CD4-positive, alpha-beta T cell (primary cell): Measurements from ENCODE around the gene NXPH1. TPM values are rescaled to one million over a fixed set of nuclear protein-coding genes. Genes with fewer than 3 reads are reported as not detected.

ENCODE experiments used
- ATAC-seq: fragments of 200-7000 bp; cut with Tn5 transposase; one replicate; pipeline ENCODE4 v1.10.0; 2022; ENCODE audit warnings: mild to moderate bottlenecking; ENCODE audit not compliant: poor library complexity
- CTCF ChIA-PET: fragments of 350-600 bp; sonication (Branson Sonifier 250); formaldehyde crosslinking; loops from one replicate; lab custom pipeline; 2021; ENCODE audit warnings: antibody characterized with exemption, inconsistent platforms; lab: Charles Lee
- POLR2A ChIA-PET: fragments of 350-600 bp; sonication (Branson Sonifier 250); formaldehyde crosslinking; loops from one replicate; lab custom pipeline; 2021; ENCODE audit warnings: antibody characterized with exemption, inconsistent platforms; lab: Charles Lee
- DNase-seq, 14 experiments: peaks; one replicate each; pipeline ENCODE4 v3.0.0-alpha.2; 2013 to 2020; ENCODE audit warnings: mixed read lengths in 2 of 14
- H3K27ac ChIP-seq, 2 donors: one replicate each; pipeline versions ENCODE4 v1.5.1 to v1.7.0; 2013; ENCODE audit warnings: low read length in 2 of 2, low read depth in 1 of 2, mild to moderate bottlenecking in 1 of 2
- H3K27me3 ChIP-seq, 2 experiments: 1 replicate in 1 of 2; 2 replicates in 1 of 2; pipeline versions ENCODE4 v1.6.1 to v1.7.0; 2013; ENCODE audit warnings: low read length in 2 of 2, control low read depth in 1 of 2, mild to moderate bottlenecking in 1 of 2, moderate library complexity in 1 of 2; ENCODE audit not compliant: insufficient read depth in 2 of 2, control insufficient read depth in 1 of 2
- H3K36me3 ChIP-seq: one replicate; pipeline ENCODE4 v1.6.1; 2013; ENCODE audit warnings: low read length, control low read depth; ENCODE audit not compliant: insufficient read depth
- H3K4me1 ChIP-seq: one replicate; pipeline ENCODE4 v1.6.1; 2013; ENCODE audit warnings: low read length, control low read depth; ENCODE audit not compliant: insufficient read depth
- H3K4me3 ChIP-seq: one replicate; pipeline ENCODE4 v1.5.1; 2013; ENCODE audit warnings: mild to moderate bottlenecking, low read length, moderate library complexity
- H3K9me3 ChIP-seq, 2 experiments: 1 replicate in 1 of 2; 2 replicates in 1 of 2; pipeline versions ENCODE4 v1.6.1 to v1.7.0; 2013; ENCODE audit warnings: low read length in 2 of 2, mild to moderate bottlenecking in 2 of 2, control low read depth in 1 of 2, moderate library complexity in 1 of 2; ENCODE audit not compliant: control insufficient read depth in 1 of 2, insufficient read depth in 1 of 2
- H3K27ac Mint-ChIP-seq: one replicate; pipeline ENCODE4 v1.8.0; 2020; ENCODE audit warnings: mixed read lengths
- H3K27me3 Mint-ChIP-seq: one replicate; pipeline ENCODE4 v1.8.0; 2021; ENCODE audit warnings: mixed read lengths
- H3K36me3 Mint-ChIP-seq: one replicate; pipeline ENCODE4 v1.8.0; 2021; ENCODE audit warnings: low read depth, mixed read lengths
- H3K4me1 Mint-ChIP-seq: one replicate; pipeline ENCODE4 v1.8.0; 2021; ENCODE audit warnings: low read depth, mixed read lengths
- H3K4me3 Mint-ChIP-seq: one replicate; pipeline ENCODE4 v1.8.0; 2020; ENCODE audit warnings: mild to moderate bottlenecking, mixed read lengths
- H3K9me3 Mint-ChIP-seq: one replicate; pipeline ENCODE4 v1.8.0; 2020; ENCODE audit warnings: mixed read lengths
- CTCF ChIP-seq: fragments of 200-600 bp; IDR thresholded peaks from one replicate; pipeline ENCODE4 v1.8.0; 2022; ENCODE audit warnings: antibody characterized with exemption, mild to moderate bottlenecking
- intact Hi-C, 2 experiments: fragments of 100-400 bp; cut with DNase I in 1 of 2; cut with micrococcal nuclease in 1 of 2; formaldehyde crosslinking; loops; one replicate each; pipeline versions ENCODE4 v1.15.1 to v1.9.0; 2023 to 2025; cut with DNase I, micrococcal nuclease
- total RNA-seq, 174 experiments: library from RNA in 2 of 174; stranded (reverse) in 2 of 174; gene quantifications; one replicate each; pipeline ENCODE4 v1.2.3 and lab custom pipeline; 2021 to 2026

Gene NXPH1
- total RNA-seq, 2 experiments from 2014 or later: not detected

- no peaks in the 10 kb centered on the region for H3K9me3 ChIP-seq
- H3K36me3 Mint-ChIP-seq: no peaks in the 10 kb centered on the region
- no peak overlapping the region for H3K27ac Mint-ChIP-seq
- no peak overlapping the region for H3K4me3 Mint-ChIP-seq
- H3K9me3 Mint-ChIP-seq: peaks cover 5% of the 10 kb centered on the region
- no peaks in the 10 kb centered on the region for H3K27me3 Mint-ChIP-seq
- no peaks in the 10 kb centered on the region for H3K4me1 Mint-ChIP-seq
- intact Hi-C loops: no loop called here
- H3K27me3 ChIP-seq: no peaks in the 10 kb centered on the region
- TF ChIP-seq CTCF: no peak
- H3K27ac ChIP-seq: no peak overlapping the region
- H3K36me3 ChIP-seq: no peaks in the 10 kb centered on the region
- ChIA-PET POLR2A (no interaction called here), CTCF (no interaction called here)
- no peak overlapping the region for H3K4me3 ChIP-seq
- H3K4me1 ChIP-seq: no peaks in the 10 kb centered on the region
- DNase-seq (no peak), ATAC-seq (no peak)
Observed at GRCh38 chr7:8629504-8629903, 196.1 kb downstream of the NXPH1 start.

GRCh38 chr7:8637322-8637721 is 203.9 kb downstream of the NXPH1 start:
- Mint-ChIP-seq H3K4me1 (no peaks in the 10 kb centered on the region), H3K36me3 (no peaks in the 10 kb centered on the region), H3K27ac (no peak overlapping the region), H3K9me3 (peaks cover 4% of the 10 kb centered on the region), H3K4me3 (no peak overlapping the region), H3K27me3 (no peaks in the 10 kb centered on the region)
- DNase-seq: no peak
- Histone ChIP-seq H3K27ac (no peak overlapping the region), H3K4me1 (no peaks in the 10 kb centered on the region), H3K27me3 (no peaks in the 10 kb centered on the region), H3K9me3 (no peaks in the 10 kb centered on the region), H3K4me3 (no peak overlapping the region), H3K36me3 (no peaks in the 10 kb centered on the region)
- intact Hi-C loops: no loop called here
- no peak for ATAC-seq
- TF ChIP-seq CTCF: no peak
- CTCF ChIA-PET: no interaction called here
- POLR2A ChIA-PET: no interaction called here

- Histone ChIP-seq H3K9me3 (no peaks in the 10 kb centered on the region), H3K27me3 (no peaks in the 10 kb centered on the region), H3K36me3 (no peaks in the 10 kb centered on the region), H3K27ac (no peak overlapping the region), H3K4me1 (no peaks in the 10 kb centered on the region), H3K4me3 (no peak overlapping the region)
- H3K27ac Mint-ChIP-seq: no peak overlapping the region
- H3K4me1 Mint-ChIP-seq: no peaks in the 10 kb centered on the region
- TF ChIP-seq CTCF: no peak
- no peaks in the 10 kb centered on the region for H3K36me3 Mint-ChIP-seq
- CTCF ChIA-PET: no interaction called here
- no peak overlapping the region for H3K4me3 Mint-ChIP-seq
- peaks cover 4% of the 10 kb centered on the region for H3K9me3 Mint-ChIP-seq
- no peak for ATAC-seq
- no peaks in the 10 kb centered on the region for H3K27me3 Mint-ChIP-seq
- no peak for DNase-seq
- POLR2A ChIA-PET: no interaction called here
- intact Hi-C loops: no loop called here
Observed at GRCh38 chr7:8638076-8638475, 204.7 kb downstream of the NXPH1 start.
